K562 (cell line): ENCODE measurements around the gene EHBP1L1. TPM values are rescaled to one million over a fixed set of nuclear protein-coding genes. Genes with fewer than 3 reads are reported as not detected.

ENCODE experiments used
- FOXK2 ChIP-seq, 2 experiments: fragments of 450-650 bp; IDR thresholded peaks in 1 of 2; conservative IDR thresholded peaks in 1 of 2; 2 replicates each; pipeline ENCODE4 v1.6.1; 2016; ENCODE audit warnings: low read depth in 2 of 2, mild to moderate bottlenecking in 1 of 2
- KAT2B ChIP-seq: IDR thresholded peaks from one replicate; pipeline ENCODE4 v1.6.1; 2012; ENCODE audit warnings: low read depth, mild to moderate bottlenecking, control low read depth, inconsistent platforms, low read length, moderate library complexity
- KDM2B ChIP-seq: fragments of 250-450 bp; sonication (Bioruptor Pico); IDR thresholded peaks from 2 replicates; pipeline ENCODE4 v1.8.0; 2021; ENCODE audit warnings: mild to moderate bottlenecking, moderate library complexity
- LCOR ChIP-seq: sonication (generic); formaldehyde crosslinking; IDR thresholded peaks from 2 replicates; pipeline ENCODE4 v1.8.0; 2022; ENCODE audit warnings: mild to moderate bottlenecking, missing genetic modification reagents
- MCM3 ChIP-seq: fragments of 450-650 bp; IDR thresholded peaks from 2 replicates; pipeline ENCODE4 v1.6.1; 2016
- MIER1 ChIP-seq: fragments of 450-650 bp; IDR thresholded peaks from 2 replicates; pipeline ENCODE4 v1.6.1; 2016; ENCODE audit warnings: antibody characterized with exemption, mild to moderate bottlenecking, low read depth
- POLR2A ChIP-seq: fragments of 450-650 bp; conservative IDR thresholded peaks from 2 replicates; pipeline ENCODE4 v1.6.1; 2016
- RBFOX2 ChIP-seq: fragments of 200-400 bp; formaldehyde crosslinking; IDR thresholded peaks from 2 replicates; pipeline ENCODE4 v1.6.1; 2017; ENCODE audit warnings: low read depth, mild to moderate bottlenecking, low read length, moderate library complexity
- SMARCC2 ChIP-seq: fragments of 450-650 bp; IDR thresholded peaks from 2 replicates; pipeline ENCODE4 v1.6.1; 2017; ENCODE audit warnings: antibody characterized with exemption, moderate library complexity, mild to moderate bottlenecking, low read depth
- SRSF1 ChIP-seq: fragments of 200-400 bp; formaldehyde crosslinking; IDR thresholded peaks from 2 replicates; pipeline ENCODE4 v1.6.1; 2017; ENCODE audit warnings: mild to moderate bottlenecking, low read depth, low read length, moderate library complexity
- TRIM28 ChIP-seq: fragments of 450-650 bp; IDR thresholded peaks from 2 replicates; pipeline ENCODE4 v1.6.1; 2017
- ZNF140 ChIP-seq: fragments of 250-450 bp; sonication (Bioruptor Pico); IDR thresholded peaks from 2 replicates; pipeline ENCODE4 v1.8.0; 2021; ENCODE audit warnings: moderate library complexity, mild to moderate bottlenecking, inconsistent platforms
- ZNF41 ChIP-seq: fragments of 250-450 bp; sonication (Bioruptor Pico); conservative IDR thresholded peaks from 2 replicates; pipeline ENCODE4 v1.4.0; 2020; ENCODE audit warnings: mild to moderate bottlenecking
- polyA plus RNA-seq, 8 experiments: library from polyadenylated mRNA; depleted of rRNA in 4 of 8; stranded (reverse) in 5 of 8; unstranded in 3 of 8; fragments of >200 nt; fragmentation: Nextera tagmentation in 2 of 8; fragmentation: Illumina TruSeq in 1 of 8; extraction: Ambion mirVana in 2 of 8; extraction: Trizol in 1 of 8; gene quantifications; 2 replicates each; pipeline versions ENCODE4 v1.2.1 to v1.2.3, GENCODE V29; 2011 to 2014; ENCODE audit warnings: inconsistent platforms in 1 of 8, missing spikeins in 1 of 8
- total RNA-seq, 7 experiments: library from RNA; depleted of rRNA in 6 of 7; stranded (reverse); fragments of >200 nt in 6 of 7; fragmentation: Illumina TruSeq in 2 of 7; extraction: Trizol in 2 of 7; gene quantifications; 2 replicates each; pipeline versions ENCODE4 v1.2.1 to v1.2.3, GENCODE V29; 2011 to 2021; ENCODE audit warnings: low replicate concordance in 1 of 7
- TF ChIP-seq, protein P1 (sequence below): sonication (generic); formaldehyde crosslinking; IDR thresholded peaks from 2 replicates; pipeline ENCODE4 v1.8.1; 2023; ENCODE audit warnings: mild to moderate bottlenecking, missing genetic modification reagents
- TF ChIP-seq, protein P2 (sequence below), 3 experiments: IDR thresholded peaks in 2 of 3; conservative IDR thresholded peaks in 1 of 3; 2 replicates each; pipeline ENCODE4 v1.5.1; 2011 to 2012; ENCODE audit warnings: low read length in 3 of 3, mild to moderate bottlenecking in 3 of 3, control low read depth in 2 of 3, improper control_type of control experiment in 1 of 3, inconsistent platforms in 1 of 3, low read depth in 1 of 3, mixed read lengths in 1 of 3, moderate library complexity in 1 of 3; ENCODE audit not compliant: insufficient read depth in 2 of 3
- TF ChIP-seq, protein P3 (sequence below): fragments of 250-450 bp; sonication (Bioruptor Pico); IDR thresholded peaks from 2 replicates; pipeline ENCODE4 v1.4.0; 2020
- TF ChIP-seq, protein P4 (sequence below), 2 experiments: IDR thresholded peaks; 2 replicates each; pipeline ENCODE4 v1.6.1; 2011; ENCODE audit warnings: borderline replicate concordance in 1 of 2, control low read depth in 1 of 2, low read depth in 1 of 2, low read length in 1 of 2, mild to moderate bottlenecking in 1 of 2, mixed read lengths in 1 of 2, moderate library complexity in 1 of 2; ENCODE audit not compliant: insufficient read depth in 1 of 2, insufficient read length in 1 of 2, poor library complexity in 1 of 2, severe bottlenecking in 1 of 2; ENCODE audit errors: extremely low read depth in 1 of 2
- TF ChIP-seq, protein P5 (sequence below), 2 experiments: IDR thresholded peaks; 2 replicates each; pipeline ENCODE4 v1.6.1; 2012; ENCODE audit warnings: improper control_type of control experiment in 2 of 2, low read depth in 2 of 2, low read length in 2 of 2, borderline replicate concordance in 1 of 2

Gene EHBP1L1
- total and polyA plus RNA-seq, 9 of the 15 experiments (the other 6 are each of a cell fraction or from before 2014, with no cell fraction given), result 0.03 to 87.1 (median 26.3) TPM

DNA sequence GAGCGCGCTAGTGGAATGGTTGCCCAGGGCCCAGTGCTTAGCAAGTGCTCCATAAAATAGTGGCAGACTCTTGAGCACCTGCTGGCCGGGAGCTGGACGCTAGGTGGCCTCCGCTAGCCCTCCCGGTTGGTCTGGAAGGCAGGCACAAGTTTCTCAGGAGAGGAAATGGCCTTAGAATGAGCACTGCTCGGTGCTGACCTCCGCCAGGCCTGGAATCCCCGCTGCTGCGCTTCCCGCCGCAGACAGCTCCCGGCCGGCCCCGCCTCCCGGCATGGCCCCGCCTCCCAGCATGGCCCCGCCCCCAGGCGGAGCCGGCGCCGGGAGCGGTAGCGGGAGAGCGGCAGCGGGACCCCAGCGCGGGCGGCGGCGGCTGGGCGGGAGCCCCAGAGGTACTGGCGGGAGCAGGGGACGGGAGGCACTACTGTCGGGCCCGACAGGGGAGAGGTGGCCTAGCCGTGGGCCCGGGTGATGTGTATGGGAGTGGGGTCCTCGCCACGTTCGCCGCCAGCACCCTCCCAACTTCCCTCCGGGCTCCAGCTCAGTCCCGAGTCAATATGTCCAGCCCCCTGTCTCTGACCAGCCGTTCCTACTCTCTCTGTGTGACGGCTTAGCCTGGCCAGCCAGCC lies 62.1 kb downstream of the EHBP1L1 start, which contains the start of gene SIPA1 (continued):
- TF ChIP-seq, protein P1, sequence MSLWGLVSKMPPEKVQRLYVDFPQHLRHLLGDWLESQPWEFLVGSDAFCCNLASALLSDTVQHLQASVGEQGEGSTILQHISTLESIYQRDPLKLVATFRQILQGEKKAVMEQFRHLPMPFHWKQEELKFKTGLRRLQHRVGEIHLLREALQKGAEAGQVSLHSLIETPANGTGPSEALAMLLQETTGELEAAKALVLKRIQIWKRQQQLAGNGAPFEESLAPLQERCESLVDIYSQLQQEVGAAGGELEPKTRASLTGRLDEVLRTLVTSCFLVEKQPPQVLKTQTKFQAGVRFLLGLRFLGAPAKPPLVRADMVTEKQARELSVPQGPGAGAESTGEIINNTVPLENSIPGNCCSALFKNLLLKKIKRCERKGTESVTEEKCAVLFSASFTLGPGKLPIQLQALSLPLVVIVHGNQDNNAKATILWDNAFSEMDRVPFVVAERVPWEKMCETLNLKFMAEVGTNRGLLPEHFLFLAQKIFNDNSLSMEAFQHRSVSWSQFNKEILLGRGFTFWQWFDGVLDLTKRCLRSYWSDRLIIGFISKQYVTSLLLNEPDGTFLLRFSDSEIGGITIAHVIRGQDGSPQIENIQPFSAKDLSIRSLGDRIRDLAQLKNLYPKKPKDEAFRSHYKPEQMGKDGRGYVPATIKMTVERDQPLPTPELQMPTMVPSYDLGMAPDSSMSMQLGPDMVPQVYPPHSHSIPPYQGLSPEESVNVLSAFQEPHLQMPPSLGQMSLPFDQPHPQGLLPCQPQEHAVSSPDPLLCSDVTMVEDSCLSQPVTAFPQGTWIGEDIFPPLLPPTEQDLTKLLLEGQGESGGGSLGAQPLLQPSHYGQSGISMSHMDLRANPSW (CRISPR knock-in tag), result no peak
- TF ChIP-seq TRIM28 (no peak), MIER1 (no peak), POLR2A (peak; percentile 84), MCM3 (no peak), SMARCC2 (no peak), LCOR (CRISPR knock-in tag) (no peak), ZNF41 (CRISPR knock-in tag) (no peak), FOXK2 (conservative IDR thresholded peaks at IDR 0.05 in 1 of 2, IDR thresholded peaks at IDR 0.05 in 1 of 2; ENCODE audit: low read depth in 2 of 2) (no peak), ZNF140 (no peak), SRSF1 (no peak), KDM2B (CRISPR knock-in tag) (no peak), RBFOX2 (peak; percentile 80), KAT2B (no peak)
- TF ChIP-seq, protein P2, sequence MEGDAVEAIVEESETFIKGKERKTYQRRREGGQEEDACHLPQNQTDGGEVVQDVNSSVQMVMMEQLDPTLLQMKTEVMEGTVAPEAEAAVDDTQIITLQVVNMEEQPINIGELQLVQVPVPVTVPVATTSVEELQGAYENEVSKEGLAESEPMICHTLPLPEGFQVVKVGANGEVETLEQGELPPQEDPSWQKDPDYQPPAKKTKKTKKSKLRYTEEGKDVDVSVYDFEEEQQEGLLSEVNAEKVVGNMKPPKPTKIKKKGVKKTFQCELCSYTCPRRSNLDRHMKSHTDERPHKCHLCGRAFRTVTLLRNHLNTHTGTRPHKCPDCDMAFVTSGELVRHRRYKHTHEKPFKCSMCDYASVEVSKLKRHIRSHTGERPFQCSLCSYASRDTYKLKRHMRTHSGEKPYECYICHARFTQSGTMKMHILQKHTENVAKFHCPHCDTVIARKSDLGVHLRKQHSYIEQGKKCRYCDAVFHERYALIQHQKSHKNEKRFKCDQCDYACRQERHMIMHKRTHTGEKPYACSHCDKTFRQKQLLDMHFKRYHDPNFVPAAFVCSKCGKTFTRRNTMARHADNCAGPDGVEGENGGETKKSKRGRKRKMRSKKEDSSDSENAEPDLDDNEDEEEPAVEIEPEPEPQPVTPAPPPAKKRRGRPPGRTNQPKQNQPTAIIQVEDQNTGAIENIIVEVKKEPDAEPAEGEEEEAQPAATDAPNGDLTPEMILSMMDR (IDR thresholded peaks at IDR 0.05 in 2 of 3, conservative IDR thresholded peaks at IDR 0.05 in 1 of 3; ENCODE audit: insufficient read depth in 2 of 3, low read depth in 1 of 3, low read length in 3 of 3), result peak; percentile 69 to 74 (median 71)
- TF ChIP-seq, protein P3, sequence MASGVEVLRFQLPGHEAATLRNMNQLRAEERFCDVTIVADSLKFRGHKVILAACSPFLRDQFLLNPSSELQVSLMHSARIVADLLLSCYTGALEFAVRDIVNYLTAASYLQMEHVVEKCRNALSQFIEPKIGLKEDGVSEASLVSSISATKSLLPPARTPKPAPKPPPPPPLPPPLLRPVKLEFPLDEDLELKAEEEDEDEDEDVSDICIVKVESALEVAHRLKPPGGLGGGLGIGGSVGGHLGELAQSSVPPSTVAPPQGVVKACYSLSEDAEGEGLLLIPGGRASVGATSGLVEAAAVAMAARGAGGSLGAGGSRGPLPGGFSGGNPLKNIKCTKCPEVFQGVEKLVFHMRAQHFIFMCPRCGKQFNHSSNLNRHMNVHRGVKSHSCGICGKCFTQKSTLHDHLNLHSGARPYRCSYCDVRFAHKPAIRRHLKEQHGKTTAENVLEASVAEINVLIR (CRISPR knock-in tag), result no peak
- TF ChIP-seq, protein P4, sequence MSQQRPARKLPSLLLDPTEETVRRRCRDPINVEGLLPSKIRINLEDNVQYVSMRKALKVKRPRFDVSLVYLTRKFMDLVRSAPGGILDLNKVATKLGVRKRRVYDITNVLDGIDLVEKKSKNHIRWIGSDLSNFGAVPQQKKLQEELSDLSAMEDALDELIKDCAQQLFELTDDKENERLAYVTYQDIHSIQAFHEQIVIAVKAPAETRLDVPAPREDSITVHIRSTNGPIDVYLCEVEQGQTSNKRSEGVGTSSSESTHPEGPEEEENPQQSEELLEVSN (IDR thresholded peaks at IDR 0.05; ENCODE audit: borderline replicate concordance in 1 of 2, extremely low read depth in 1 of 2, insufficient read depth in 1 of 2, insufficient read length in 1 of 2, low read depth in 1 of 2, low read length in 1 of 2, poor library complexity in 1 of 2, severe bottlenecking in 1 of 2), result peak; percentile 36 to 69
- TF ChIP-seq, protein P5, sequence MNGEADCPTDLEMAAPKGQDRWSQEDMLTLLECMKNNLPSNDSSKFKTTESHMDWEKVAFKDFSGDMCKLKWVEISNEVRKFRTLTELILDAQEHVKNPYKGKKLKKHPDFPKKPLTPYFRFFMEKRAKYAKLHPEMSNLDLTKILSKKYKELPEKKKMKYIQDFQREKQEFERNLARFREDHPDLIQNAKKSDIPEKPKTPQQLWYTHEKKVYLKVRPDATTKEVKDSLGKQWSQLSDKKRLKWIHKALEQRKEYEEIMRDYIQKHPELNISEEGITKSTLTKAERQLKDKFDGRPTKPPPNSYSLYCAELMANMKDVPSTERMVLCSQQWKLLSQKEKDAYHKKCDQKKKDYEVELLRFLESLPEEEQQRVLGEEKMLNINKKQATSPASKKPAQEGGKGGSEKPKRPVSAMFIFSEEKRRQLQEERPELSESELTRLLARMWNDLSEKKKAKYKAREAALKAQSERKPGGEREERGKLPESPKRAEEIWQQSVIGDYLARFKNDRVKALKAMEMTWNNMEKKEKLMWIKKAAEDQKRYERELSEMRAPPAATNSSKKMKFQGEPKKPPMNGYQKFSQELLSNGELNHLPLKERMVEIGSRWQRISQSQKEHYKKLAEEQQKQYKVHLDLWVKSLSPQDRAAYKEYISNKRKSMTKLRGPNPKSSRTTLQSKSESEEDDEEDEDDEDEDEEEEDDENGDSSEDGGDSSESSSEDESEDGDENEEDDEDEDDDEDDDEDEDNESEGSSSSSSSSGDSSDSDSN (IDR thresholded peaks at IDR 0.05; ENCODE audit: borderline replicate concordance in 1 of 2, low read depth in 2 of 2, low read length in 2 of 2), result no peak
